ENCODE results near the gene PTPRE.

PTPRE gene

DNA sequence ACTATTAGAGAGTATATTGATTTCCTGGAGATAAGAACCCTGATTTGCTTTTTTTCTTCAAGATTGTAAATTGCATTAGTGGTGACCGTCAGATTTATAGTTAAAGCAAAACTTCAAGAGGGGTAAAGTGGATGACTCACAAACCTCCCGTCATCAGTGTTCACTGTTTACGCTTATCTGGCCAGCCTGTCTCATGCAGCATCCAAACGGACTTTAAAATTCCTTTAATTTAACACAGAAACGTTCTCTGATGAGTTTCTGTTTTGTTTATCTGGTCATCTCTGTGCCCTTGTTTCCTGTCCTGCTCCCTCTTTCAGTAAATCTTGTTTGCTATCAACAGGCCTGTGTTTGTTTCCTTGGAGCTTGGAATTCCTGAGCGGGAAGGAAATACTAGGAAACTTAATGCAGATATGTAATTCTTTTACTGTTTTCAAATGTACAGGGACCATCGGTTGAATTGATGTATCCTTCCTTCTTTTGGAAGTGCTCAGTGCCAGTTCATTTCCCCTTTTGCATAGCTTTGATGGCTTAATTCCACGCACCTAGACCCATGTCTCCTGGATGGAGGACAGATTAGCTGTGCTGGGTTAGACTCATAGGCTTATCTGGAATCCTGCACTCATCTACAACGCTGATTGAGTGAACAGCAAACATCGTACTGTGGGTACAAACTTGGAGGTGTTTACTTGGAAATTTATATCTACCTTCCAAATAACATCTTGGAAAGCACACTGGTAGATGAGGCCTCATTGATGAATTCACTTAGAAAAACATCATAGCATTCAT is 21.3 kb downstream of the PTPRE start:
- DNase-seq: no peak

DNA sequence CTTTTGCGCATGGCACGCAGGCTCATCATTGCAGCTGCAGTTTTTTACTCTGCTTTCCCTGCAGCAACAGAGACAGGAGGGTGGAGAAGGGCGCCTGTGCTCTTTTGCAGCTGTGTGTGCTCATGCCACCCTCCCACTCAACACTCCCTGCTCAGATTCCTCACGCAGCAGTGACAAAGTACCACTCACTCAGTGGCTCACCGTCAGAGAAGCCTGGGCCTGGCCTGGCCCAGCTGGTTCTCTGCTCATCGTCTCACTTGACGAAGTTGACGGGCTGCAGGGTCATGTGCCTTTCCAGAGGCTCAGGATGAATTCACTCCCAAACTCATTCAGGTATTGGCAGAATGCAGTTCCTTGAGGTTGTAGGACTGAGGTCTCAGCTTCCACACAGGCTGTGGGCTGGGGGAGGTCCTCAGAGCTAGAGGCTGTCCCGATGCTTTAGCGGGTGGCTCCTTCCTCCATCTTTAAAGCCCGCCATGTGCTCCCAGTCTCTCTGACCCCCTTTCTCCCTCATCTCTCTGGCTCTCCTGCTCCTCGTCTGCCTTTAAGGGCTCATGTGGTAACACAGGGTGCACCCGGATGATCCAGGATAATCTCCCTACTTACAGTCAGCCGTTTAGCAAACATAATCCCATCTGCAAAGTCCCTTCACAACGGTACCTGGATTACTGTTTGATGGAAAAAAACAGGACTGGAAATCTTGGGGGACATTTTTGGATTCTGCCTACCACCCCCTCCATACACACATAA is 25.8 kb downstream of the PTPRE start:
- no peak for DNase-seq

DNA sequence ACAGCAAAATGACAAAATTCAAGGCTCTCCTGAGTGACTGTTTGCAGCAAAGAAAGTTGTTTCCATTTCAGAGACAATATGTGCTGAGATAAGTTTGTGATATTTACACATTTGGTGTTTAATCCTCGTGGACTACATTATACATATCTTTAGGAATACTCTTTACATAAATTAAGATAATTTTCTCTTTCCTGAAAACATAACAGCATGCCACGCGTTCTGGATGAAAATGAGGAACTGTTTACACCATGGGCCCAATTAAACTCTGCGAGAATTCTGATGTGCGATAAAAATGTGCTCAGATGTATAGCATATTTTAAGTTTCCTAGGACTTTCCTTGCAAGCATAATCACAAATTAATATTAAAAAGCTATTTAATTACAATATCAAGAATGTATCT is 26.4 kb downstream of the PTPRE start:
- no peak for DNase-seq

DNA sequence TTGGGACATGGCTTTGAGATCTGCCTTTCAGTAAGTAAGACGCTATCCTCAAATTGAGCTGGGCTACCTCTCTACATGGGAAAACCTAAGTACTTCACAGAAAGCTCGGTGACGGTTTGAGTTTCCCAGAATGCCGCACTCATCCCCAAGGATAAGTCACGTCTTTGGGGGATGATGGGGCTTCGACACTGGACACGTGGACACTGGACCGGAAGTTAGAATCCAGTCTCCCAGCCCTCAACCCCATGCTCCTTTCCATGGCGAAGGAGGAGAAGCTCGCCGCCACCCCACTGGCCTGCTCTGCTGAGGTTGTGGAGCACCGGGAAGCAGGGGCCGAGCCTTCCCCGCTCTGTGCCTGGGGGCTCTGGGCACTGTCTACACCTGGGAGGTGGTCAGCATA is 27.5 kb downstream of the PTPRE start:
- DNase-seq: no peak

DNA sequence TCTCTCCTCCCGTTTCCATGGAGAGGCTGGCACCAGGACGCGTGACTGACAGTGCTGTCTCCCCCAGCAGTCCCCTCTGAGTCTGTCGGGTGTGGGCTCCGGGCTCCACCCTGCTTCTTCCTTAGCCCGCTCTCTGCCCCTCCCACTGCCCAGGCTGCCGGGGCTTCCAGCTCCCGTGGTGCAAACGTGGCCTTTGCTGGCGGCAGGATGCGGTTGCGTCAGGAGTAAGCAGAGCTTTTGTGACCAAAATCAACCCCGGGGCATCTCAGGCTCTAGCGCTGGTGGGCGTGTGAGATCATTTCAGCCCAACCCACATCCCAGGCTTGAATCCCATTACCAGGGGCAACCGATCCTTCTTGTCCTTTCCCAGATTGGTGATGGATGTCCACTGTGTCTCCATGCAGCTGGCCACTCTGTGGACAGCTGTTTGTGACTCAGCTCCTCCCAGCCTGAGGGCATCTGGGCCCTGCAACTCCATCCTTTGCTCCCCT is 28.2 kb downstream of the PTPRE start:
- DNase-seq: no peak

DNA sequence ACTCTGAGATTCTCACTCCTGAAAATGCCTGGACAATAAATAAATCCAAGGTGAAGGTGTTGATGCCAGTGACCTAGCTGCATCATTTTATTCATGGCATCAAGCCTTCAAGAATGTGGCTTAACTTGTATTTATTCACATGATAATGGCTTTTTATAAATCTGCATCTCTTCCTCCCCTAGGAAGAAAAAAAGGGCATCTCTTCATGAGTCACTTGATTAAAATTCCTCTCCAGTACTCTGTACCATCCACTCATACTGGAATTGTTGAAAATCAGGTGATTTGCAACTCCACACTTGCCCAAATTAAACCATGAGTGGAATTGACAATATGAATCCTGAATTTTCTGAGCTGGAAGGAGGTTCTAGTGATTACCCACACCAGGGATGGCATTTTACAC is 30.2 kb downstream of the PTPRE start:
- DNase-seq: no peak

DNA sequence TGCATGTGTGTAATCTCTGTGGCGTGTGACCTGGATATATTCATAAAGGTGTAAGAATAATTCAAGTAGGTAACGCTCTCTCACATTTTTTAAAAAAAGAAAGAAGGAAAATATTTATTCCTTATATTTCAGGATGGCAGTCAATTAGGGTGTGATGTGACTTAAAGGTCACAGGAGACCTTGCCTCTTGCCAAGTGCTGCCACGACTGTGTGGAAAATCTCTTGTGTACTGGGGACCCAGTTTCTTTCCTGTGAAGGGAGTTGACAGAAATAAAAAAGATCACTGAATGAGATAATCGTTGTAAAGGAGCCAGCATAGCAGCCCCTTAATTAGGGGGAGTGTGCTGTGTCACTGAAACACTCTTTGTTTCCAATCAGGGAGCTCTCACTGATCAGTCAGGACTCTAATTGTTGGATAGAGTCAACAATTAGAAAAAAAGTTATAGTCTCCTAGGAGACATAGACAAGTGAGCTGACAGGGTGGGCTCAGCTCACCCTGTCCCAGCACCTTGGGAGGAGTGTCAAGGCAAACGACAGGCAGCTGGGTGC is 31.1 kb downstream of the PTPRE start:
- DNase-seq: no peak

DNA sequence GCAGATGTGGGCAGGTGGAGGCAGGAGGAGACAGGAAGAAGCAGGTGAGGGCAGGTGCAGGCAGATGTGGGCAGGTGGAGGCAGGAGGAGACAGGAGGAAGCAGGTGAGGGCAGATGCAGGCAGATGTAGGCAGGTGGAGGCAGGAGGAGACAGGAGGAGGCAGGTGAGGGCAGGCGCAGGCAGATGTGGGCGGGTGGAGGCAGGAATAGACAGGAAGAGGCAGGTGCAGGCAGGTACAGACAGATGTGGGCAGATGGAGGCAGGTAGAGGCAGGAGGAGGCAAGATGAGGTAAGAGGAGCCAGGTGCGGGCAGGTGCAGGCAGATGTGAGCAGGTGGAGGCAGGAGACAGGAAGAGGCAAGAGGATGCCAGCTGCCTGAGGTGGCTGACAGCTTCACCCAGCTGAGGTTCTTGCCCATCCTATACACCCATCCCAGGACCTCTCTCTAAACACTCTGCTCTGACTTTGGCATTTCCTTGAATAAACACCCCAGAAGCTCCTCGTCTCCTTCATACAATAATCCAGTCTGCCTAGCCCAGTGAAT is 33.0 kb downstream of the PTPRE start:
- no peak for DNase-seq

DNA sequence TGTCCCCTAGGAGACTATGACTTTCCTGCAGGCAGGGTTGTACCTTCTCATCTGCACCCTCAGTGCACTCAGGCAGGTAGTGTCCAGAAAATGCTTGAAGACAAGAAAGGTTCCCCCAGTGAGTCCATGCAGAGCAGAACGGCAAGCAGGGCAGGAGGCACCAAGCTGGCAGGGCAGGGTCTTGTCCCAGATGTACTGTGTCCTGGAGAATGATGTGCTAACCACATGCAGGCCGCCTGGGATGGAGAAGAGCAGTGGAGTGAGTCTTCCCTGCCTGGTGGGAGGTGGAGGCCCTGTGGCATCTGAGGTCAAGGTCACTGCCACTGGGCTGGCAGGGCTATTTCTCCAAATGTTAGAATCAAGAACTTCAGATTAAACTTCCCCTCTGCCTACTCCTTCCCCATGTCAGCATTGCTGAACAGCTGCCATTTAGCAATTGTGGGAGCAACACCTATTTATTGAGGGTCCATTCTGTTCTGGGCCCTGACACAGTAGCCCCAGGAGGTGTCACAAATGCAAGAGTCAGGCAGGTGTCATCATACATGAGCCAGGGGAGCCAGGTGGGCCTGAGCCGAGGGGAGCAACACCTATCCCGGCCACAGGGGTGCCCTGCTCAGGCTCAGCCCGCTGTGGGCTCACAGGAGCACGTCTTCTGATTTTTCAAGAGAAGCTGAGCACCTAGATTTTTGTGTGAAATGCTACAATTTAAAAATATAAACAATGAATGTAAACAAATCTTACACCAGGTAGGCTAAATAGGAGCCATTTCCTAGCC is 34.1 kb downstream of the PTPRE start:
- no peak for DNase-seq

DNA sequence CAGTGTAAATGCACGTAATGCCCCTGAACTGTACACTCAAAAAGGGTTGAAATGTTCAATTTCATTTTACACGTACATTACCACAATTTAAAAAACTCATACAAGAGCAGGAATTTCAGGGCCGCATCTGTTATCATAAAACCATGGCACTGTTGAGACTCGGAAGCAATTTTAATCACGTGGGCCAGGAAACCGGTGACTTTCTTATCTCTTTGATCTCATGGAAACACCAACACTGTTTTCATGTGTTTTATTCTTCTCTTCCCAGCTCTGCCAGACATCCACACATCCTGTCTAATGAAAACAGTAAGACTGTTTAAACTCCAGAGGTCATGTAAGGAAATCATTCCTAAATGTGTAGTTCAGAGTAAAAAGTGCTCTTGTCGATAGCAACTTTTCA is 35.9 kb downstream of the PTPRE start:
- DNase-seq: no peak

DNA sequence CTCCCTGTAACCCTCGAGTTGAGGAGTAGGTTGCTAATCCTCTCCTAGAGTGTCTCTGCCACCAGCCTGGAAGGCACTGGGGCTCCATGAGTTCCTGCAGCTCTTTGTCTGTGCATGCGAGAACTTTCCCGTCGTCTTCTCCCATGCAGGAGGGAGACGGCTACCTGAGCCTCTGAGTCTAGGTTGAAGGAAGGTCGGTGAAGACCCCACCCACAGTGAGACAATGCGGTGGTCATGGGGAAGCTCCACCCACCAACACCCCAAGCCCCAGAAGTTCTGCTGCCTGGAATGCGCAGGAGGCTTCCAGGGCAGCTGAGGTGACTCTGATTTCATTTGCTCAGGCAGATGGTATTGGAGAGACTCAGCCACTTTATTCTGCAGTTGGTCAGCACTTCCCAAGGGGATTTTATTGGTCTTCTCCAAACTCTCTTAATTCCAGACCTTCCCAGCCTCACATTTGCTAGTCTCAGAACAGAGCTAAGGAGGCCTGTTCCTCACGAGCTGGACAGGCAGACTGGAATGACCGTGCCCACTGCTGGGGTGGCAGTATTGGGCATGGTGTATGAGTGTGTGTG is 36.5 kb downstream of the PTPRE start:
- DNase-seq: no peak

DNA sequence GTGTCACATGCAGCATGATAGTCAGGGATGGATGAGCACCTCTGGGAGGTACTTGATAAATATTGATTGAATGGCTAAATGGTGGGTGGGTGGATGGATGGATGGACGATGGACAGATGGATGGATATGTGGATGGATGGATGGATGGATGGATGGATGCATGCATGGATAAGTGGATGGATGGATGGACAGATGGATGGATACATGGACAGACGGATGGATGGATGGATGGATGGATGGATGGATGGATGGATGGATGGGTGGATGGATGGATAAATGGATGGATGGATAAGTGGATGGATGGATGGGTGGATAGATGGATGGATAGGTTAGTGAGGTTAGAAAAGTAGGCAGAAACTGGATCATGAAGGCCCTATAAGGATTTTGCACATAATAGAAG is 37.4 kb downstream of the PTPRE start:
- DNase-seq: no peak

DNA sequence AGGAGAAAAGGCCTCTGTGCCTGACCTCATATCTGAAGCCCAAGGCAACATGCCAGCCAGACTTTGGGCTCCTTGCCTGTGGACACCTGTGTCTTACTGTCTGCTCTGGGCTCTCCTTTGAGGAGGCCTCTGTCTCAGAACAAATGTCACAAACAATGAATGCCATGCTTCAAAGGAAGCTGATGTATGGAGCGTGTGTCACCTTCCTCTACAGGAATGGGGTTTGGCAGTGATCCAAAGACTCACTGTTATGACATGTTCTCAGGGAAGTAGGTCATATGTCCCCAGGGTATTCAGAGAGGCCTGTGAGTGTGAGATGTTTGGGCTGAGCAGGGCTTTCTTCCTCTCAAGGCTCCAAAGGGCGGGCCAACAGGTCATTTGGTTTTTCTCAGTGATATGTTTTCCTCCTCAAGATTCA is 38.4 kb downstream of the PTPRE start:
- DNase-seq: no peak

DNA sequence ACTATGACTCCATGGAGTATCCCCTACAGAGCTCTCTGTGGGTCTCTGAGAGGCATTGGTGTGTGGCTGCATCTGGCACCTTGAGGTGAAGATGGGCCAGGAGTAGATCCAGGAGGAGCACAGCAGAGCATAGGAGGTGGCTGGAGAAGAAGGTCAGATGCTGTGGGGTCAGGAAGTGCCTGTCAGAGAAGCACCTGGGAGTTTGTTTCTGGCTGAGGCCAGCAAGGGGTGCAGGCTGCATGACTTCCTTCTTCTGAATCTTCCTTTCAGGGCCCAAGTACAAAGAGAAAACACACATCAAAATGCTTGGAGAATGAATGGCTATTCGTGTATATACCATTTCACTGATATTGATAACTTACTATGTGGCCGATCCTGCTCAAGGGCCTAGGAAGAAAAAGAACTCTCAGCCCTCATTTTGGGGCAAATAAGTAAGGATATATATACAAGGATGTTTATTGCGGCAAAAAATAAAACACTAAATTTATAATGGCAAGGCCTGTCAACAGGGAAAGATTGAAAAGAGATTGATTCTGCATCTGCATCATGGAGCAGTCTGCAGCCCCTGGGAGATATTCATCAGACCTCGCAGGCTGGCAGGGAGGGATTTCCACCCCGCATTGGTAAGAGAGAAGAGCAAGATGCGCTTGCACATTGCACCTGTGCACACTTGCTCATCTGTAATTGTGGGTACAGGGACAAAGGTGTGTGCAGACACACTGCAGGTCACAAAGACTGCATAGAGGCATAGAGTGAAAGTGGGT is 39.2 kb downstream of the PTPRE start:
- no peak for DNase-seq

DNA sequence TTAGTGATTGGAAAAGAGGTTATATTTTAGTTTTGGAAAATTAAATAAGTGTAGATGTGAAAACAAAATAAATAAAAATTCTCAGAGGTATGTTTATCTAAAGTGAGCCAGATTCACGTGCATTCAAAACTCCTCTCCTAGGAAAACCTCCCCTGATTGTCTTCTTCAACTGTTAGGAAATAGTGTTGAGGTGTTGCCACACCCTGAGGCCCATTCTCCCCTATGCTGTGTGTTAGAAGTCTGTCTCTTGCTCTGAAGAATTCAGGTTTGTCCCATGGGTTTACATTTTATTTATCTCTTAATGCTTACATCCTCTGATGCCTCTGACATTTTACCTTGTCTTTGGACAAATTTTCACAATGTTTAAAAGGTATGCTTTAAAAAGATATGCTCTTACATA is 40.3 kb downstream of the PTPRE start:
- no peak for DNase-seq

DNA sequence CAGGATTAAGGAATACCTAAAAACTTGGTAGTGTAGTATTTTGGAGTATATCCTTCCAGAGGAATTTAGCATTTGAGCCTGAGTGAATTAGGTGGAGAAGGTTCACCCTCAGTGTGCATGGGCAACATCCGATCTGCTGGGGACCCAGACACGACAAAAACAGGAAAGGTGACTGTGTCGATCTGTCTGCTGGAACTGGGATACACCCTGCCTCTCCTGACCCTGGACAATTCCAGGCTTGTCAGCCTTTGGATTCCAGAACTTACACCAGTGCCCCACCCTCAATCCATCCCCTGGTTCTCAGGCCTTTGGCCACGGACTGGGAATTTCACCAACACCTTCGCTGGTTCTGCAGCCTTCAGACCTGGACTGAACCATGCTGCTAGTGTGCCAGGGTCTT is 41.9 kb downstream of the PTPRE start:
- no peak for DNase-seq

DNA sequence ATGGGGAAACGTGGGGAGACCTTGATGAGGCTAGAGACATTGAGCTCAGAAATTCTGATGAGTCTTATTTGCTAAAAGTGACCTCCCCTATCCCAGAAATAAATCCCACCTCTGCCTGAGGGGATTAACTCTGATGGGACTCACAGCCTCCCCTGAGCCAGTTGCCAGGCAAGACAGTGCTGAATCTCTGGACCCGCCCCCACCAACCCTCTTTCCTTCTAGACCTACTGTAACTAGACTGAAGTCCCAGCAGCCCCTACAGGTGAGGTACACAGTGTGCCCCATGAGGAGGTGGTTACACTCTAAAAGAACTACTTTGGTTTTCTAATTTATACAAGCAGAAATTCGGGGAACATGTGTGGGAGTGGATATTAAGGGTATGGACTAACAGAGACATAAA is 42.9 kb downstream of the PTPRE start:
- DNase-seq: no peak

DNA sequence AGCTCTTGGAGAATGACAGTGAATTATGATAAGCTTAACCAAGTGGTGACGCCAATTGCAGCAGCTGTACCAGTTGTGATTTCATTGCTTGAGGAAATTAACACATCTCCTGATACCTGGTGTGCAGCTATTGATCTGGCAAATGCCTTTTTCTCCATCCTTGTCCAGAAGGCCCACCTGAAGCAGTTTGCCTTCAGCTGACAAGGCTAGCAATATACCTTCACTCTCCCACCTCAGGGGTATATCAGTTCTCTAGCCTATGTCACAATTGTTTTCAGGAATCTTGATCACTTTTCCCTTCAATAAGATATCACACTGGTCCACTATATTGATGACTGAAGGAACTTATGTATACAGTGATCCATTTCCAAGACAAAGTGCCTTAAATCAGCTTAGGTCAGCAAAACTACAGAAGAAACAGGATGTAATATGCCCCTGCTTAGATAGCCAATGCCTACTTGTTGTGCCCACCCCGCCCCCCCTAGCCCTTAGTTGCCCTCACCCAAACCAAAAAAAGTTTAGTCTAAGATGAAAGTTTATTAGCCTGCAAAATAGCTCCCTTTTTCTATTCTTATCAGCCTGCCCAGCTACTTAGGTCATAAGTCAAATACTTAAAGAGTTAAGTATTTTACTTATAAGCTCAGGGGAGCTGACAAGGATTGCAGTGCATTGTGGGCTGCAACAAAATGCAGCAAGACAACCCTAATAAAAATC is 45.1 kb downstream of the PTPRE start:
- no peak for DNase-seq

DNA sequence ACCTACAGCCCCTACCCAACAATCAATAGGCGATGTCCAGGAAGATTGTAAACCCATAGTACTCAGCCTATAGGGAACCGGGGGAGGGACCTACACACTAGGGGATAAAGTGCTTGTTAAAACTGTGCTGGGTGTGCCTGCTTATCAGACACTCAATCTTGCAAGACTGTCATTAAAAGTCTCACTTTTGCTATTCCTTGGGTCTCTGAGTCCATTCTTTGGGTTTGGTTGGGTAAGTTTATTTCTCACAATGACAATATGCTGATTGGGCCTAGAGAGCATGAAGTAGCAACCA is 45.6 kb downstream of the PTPRE start:
- DNase-seq: no peak

DNA sequence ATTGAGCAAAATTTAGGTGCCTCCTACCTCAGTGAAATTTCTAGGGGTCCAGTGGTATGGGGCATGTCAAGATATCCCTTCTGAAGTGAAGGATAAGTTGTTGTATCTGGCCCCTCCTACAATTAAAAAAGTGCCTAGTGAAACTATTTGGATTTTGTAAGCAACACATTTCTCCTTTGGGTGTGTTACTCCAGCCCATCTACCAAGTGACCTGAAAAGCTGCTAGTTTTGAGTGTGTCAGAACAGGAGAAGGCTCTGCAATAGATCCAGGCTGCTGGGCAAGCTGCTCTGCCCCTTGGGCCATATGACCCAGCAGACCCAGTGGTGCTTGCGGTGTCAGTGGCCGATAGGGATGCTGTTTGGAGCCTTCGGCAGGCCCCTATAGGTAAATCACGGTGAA is 46.0 kb downstream of the PTPRE start:
- DNase-seq: no peak

DNA sequence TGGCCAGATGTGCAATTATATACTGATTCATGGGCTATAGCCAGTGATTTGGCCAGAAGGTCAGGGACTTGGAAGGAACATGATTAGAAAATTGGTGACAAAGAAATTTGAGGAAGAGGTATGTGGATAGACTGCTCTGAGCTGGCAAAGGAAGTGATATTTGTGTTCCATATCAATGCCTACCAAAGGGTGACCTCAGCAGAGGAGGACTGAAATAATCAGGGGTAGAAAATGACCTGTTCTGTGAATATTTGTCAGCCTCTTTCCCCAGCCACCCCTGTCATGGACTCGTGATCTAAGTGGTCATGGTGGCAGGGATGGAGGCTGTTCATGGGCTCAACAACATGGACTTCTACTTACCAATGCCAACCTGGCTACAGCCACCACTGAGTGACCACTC is 47.0 kb downstream of the PTPRE start:
- no peak for DNase-seq
